A549 treated with dexamethasone at 1 μM for 4 hours (cell line): Measurements from ENCODE around the gene SGCB. TPM values are rescaled to one million over a fixed set of nuclear protein-coding genes. Genes with fewer than 3 reads are reported as not detected.

ENCODE experiments used
- total RNA-seq: library from RNA; stranded (reverse); fragments of 200-300 nt; extraction: Qiagen RNA extraction; gene quantifications from 5 replicates; pipeline ENCODE4 v1.2.3, GENCODE V29; 2022

Gene SGCB
- 17.5 to 21.1 TPM (median 20.3 TPM) in 5 replicates for total RNA-seq

DNA sequence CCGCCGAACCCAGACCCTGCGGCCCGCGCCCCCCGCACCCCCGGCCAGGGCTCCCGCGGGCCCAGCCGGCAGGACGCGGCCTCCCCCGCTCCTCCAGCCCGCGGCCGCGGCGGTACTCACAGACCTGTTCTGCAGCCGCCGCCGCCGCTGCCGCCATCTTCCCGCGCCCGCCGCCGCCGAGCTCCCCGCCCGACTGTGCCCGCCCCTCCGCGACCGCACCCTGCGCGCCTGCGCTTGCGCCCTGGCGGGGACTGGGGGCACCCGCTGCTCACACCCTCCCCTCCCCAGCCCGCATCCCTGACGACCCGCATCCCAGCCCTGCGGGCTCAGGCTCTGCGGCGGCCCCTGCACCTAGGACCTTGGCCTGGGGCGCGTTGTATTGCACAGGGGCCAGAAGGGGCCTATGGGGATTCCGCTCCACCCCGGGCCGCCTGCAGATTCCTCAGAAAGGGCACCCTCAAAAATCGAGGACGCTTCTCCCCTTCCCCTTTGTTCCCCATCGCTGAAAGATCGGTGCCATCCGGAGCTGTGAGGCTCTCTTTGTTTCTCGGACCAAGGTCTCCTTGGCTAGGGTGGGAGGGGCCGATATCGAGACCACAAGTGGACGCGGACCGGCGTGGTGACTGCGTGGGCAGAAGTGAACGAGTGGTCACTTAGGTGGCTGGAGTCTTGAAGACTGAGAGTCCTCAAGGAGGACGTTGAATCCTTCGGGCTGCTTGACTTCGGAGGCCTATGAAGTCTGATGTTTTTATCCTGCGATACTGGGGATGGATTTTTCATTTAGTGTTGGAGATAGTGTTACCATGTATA, at the start of gene SGCB:
Gene SGCB, minus strand, starts transcription at position 197 of the 810 bp plus-strand sequence. Its CDS starts 40 bp downstream, at position 157.

DNA sequence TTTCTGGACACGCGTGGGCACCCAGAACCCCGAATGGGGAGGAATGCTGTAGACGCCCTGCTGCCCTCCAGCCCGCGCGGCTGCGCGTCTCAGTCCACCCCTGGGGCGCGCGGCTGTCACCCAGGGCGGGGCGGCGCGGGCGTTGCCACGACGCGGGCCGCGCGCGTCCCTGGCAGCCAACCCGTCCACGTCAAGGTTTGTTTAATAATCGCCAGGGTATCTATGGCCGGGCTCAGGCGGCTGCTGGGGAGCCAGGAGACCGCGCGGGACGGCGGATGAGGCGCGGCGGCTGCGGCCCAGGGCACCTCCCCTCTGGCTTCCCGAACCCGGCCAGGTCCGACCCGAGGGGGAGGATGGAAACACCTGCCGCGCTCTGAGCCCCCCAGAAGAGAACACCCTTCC, 13.1 kb upstream of the SGCB start, which contains the start of gene SPATA18:
Gene SPATA18, plus strand, starts transcription at position 92 of the 402 bp plus-strand sequence. CDS start 401 bp downstream, outside the sequence.

GRCh38 chr4:52019936-52020657, 18.0 kb downstream of the SGCB start, which contains the start of gene LRRC66:
LRRC66 (minus strand) TSS chr4:52020363; CDS start chr4:52017613, 2,750 bp downstream.

Other genes starting within 250 kb of the SGCB start
- gene DCUN1D4, start 195.1 kb downstream of the SGCB start, total RNA-seq, result 10.5 to 22.4 TPM (median 18.2 TPM) in 5 replicates
- gene LRRC66, start 17.9 kb downstream of the SGCB start, total RNA-seq, result 0.05 to 0.18 TPM (median 0.10 TPM) in 5 replicates
- gene SPATA18, start 13.0 kb upstream of the SGCB start, total RNA-seq, result 3.4 to 5.1 TPM (median 4.6 TPM) in 5 replicates